KOPT-K1 (cell line): Measurements from ENCODE around the gene ARVCF.

ENCODE experiments used
- H3K27ac ChIP-seq: fragments of 200-600 bp; sonication (generic); 2 replicates; pipeline ENCODE4 v1.5.1; 2016; ENCODE audit warnings: antibody characterized with exemption, mild to moderate bottlenecking, low read depth, low read length; ENCODE audit not compliant: poor library complexity, severe bottlenecking
- H3K36me3 ChIP-seq: fragments of 200-600 bp; sonication (generic); 2 replicates; pipeline ENCODE4 v1.5.1; 2017; ENCODE audit warnings: antibody characterized with exemption, mild to moderate bottlenecking, low read length, moderate library complexity; ENCODE audit not compliant: insufficient read depth
- H3K9me3 ChIP-seq: fragments of 200-600 bp; sonication (generic); 2 replicates; pipeline ENCODE4 v1.5.1; 2017; ENCODE audit warnings: antibody characterized with exemption, low read length, mild to moderate bottlenecking; ENCODE audit not compliant: insufficient read depth, poor library complexity, severe bottlenecking

Gene ARVCF

DNA sequence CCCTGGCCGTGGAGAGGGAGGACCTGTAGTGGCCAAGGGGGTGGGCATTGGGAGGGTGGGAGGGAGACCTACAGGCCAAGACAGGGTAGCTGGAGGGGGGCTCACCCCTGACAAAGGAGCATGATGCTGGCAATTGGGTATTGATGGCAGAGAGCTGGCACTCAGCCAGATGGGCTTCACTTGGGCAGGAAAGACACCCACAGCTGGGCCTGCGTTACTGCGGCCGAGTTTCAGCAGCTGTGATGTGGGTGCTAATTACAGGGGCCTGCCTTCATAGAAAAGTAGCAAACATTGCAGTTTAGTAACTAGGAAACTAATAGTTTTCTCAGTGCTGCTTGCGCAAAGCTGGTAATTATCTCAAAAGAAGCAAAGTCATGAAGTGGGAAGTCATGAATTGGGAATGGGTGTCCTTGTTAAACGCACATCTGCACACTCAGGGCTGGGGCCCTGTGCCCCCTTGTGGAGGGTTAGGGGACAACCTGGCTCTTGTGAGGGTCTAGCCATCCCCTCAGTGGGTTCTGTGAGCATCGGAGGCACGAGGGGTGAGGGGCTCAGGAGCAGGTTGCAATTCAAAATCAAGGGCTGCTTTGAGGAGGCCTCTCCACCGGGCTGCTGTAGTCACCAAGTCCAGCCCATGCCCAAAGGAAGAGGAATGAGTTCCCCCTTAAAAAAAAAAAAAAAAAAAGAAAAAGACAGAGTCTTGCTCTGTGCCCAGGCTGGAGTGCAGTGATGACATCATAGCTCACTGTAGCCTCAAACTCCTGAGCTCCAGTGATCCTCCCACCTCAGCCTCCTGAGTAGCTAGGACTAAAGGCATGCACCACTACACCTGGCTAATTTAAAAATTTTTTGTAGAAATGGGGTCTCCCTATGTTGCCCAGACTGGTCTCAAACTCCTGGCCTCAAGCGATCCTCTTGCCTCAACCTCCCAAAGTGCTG lies 50.6 kb downstream of the ARVCF start:
- no peaks in the 10 kb centered on the region for H3K9me3 ChIP-seq
- H3K36me3 ChIP-seq = peaks cover 83% of the 10 kb centered on the region
- H3K27ac ChIP-seq = no peak overlapping the region

DNA sequence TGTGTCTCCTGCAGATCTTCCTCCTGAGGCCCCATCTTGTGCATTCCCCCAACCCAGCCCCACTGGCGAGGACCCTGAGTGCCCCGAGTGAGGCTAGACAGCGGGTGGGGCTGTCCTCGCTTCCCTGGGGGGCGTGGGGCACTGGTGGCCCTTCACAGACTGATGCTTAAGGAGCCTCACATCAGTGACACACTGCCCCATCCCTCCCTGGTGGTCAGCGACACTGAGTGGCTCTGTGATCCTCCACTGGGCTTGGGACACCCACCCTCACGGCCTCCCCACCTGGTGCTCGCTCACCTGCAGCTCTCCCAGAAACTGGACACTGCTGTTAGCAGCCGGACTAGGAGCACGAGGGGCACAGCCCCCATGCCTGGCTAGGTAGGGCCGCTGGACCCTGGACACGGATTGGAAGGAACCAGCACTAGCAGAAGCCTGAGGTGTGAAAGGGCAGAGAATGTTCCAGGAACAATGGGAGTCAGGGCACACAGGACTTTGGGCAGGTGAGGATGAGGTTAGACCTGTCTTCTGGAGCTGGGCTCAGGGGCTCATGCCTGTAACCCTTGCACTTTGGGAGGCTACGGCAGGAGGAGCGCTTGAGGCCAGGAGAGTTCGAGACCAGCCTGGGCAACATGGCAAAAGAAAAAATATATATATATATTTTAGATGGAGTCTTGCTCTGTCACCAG lies 51.8 kb downstream of the ARVCF start:
- Histone ChIP-seq H3K36me3 (peaks cover 81% of the 10 kb centered on the region), H3K27ac (no peak overlapping the region), H3K9me3 (no peaks in the 10 kb centered on the region)

DNA sequence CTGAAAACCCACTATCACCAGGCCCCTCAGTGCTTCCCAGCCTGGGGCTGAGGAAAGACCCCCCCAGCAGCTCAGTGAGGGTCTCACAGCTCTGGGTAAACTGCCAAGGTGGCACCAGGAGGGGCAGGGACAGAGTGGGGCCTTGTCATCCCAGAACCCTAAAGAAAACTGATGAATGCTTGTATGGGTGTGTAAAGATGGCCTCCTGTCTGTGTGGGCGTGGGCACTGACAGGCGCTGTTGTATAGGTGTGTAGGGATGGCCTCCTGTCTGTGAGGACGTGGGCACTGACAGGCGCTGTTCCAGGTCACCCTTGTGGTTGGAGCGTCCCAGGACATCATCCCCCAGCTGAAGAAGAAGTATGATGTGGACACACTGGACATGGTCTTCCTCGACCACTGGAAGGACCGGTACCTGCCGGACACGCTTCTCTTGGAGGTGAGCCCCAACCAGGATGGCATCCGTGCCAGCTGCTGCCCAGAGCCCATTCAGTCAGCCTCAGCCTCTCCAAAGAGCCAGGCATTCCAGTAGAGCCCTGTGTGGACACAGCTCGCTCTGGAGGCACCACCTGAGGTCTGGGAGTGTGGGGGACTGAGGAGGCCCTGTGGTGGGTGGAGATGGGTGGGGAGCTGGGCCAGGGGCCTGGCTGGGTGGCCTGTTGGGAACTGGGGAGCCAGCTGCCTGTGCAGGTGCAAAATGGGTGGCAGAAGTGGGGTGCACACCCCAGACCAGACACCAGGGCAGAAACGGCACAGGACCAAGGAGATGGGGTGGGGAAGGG lies 52.6 kb downstream of the ARVCF start:
- Histone ChIP-seq H3K36me3 (peaks cover 75% of the 10 kb centered on the region), H3K27ac (no peak overlapping the region), H3K9me3 (no peaks in the 10 kb centered on the region)

DNA sequence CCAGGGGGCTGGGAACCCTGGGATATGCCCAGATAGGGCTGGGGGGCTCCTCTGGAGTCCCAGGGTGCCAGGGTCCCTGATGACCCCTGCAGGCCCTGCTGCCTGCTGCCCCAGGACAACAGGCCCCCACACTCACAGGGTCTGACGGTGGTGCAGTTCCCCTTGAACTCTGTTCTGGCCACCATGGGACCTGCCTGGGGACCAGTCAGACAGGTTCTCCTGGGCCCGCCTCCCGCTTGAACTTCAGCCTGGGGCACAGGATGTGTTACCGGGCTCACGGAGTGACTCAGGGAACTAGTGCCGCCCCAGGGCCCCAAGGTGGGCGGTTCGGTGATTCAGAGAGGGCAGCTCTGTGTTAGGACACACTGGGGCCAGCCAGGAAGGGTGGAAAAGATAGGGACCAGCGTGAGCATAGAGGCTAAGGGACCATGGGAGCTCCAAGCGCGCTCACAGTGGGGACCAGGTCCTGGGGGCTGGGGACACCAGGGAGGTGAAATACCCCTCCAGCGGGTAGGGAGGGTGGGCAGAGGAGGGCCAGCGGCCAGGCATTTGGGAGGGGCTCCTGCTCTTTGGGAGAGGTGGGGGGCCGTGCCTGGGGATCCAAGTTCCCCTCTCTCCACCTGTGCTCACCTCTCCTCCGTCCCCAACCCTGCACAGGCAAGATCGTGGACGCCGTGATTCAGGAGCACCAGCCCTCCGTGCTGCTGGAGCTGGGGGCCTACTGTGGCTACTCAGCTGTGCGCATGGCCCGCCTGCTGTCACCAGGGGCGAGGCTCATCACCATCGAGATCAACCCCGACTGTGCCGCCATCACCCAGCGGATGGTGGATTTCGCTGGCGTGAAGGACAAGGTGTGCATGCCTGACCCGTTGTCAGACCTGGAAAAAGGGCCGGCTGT lies 53.5 kb downstream of the ARVCF start:
- H3K27ac ChIP-seq = peak overlapping the region; percentile 31

DNA sequence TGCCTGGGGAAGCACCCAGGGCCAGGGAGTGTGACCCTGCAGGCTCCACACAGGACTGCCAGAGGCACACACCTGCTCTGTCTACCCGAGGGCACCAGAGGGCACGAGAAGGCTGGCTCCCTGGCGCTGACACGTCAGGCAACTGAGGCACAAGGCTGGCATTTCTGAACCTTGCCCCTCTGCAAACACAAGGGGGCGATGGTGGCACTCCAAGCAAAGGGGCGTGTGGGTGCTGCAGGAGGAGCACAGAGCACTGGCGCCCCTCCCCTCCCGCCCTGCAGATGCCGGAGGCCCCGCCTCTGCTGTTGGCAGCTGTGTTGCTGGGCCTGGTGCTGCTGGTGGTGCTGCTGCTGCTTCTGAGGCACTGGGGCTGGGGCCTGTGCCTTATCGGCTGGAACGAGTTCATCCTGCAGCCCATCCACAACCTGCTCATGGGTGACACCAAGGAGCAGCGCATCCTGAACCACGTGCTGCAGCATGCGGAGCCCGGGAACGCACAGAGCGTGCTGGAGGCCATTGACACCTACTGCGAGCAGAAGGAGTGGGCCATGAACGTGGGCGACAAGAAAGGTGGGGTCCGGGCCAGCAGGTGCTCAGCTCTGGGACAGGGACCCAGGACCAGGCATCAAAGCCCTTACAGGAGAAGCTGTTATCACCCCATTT lies 54.2 kb downstream of the ARVCF start:
- Histone ChIP-seq H3K27ac (peak overlapping the region; percentile 31), H3K9me3 (no peaks in the 10 kb centered on the region), H3K36me3 (peaks cover 73% of the 10 kb centered on the region)

More for the DNA sequence above, 53.5 kb downstream of the ARVCF start:
- Histone ChIP-seq H3K36me3 (peaks cover 75% of the 10 kb centered on the region), H3K9me3 (no peaks in the 10 kb centered on the region)

DNA sequence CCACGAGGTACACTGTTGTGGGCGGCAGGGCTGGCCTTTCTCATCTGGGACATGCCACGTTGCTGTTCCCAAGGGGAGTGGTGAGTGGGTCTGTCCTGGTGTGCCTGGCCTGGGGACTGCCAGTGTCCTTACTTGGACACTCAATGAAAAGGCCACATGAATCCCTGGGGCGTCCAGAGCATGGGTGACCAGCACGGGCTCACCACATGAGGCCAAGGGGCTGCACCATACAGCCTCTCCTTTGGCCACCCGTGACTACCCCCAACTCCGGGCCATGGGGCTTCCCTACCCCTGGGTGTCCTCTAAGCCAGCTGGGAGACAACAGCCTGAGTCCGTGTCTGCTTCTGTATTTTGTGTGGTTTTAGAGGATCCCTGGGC lies 54.8 kb downstream of the ARVCF start:
- Histone ChIP-seq H3K27ac (no peak overlapping the region), H3K9me3 (no peaks in the 10 kb centered on the region), H3K36me3 (peaks cover 70% of the 10 kb centered on the region)

DNA sequence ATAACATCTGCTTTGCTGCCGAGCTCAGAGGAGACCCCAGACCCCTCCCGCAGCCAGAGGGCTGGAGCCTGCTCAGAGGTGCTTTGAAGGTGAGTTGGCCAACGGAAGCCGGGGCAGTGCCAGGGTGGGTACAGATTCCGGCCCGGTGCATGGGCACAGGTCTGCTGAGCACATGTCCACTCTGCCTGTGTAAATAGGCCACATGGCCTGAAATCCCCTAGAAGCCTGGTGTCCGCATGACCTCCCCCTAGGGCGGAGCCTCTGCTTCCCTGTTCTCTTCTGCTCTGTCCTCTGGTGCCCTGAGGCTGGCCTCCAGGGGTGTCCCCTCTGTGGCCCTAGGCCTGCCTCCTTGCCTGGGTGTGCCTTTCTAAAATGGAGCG lies 55.4 kb downstream of the ARVCF start:
- peaks cover 63% of the 10 kb centered on the region for H3K36me3 ChIP-seq
- H3K27ac ChIP-seq = no peak overlapping the region

DNA sequence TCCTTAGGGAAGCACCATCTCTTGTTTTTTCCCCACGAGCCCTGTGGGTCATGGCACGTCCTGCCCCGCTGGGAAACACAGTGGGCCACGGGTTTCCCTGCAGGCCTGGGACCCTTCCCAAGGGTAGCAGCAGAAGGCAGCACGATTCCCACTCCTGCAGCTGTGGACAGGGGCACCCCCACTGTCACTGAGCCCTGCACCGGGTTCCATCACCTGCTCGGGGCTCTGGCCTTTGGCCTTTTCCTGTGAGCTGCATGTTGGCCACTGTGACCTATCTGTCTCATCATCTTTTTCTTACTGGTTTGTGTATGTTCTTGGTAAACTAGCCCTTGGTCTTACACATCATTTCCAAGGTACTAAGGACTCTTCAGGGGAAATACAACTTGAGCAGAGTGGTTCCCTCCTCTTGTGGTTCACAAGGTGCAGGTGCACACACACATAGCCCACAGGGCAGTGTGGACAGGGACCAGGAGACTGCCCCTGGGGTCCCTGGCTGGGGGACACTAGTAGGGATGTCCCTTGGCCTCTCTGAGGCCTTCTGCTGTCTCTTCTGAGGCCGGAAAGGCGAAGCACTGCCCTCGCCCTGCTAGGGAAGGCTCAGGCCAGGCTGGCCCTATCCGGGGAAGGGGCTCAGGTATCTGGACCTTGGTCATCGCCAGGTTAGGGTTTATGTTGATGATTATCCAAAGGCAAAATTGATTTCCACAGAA lies 56.0 kb downstream of the ARVCF start:
- H3K27ac ChIP-seq = no peak overlapping the region
- peaks cover 58% of the 10 kb centered on the region for H3K36me3 ChIP-seq

More for the DNA sequence above, 55.4 kb downstream of the ARVCF start:
- H3K9me3 ChIP-seq = no peaks in the 10 kb centered on the region

DNA sequence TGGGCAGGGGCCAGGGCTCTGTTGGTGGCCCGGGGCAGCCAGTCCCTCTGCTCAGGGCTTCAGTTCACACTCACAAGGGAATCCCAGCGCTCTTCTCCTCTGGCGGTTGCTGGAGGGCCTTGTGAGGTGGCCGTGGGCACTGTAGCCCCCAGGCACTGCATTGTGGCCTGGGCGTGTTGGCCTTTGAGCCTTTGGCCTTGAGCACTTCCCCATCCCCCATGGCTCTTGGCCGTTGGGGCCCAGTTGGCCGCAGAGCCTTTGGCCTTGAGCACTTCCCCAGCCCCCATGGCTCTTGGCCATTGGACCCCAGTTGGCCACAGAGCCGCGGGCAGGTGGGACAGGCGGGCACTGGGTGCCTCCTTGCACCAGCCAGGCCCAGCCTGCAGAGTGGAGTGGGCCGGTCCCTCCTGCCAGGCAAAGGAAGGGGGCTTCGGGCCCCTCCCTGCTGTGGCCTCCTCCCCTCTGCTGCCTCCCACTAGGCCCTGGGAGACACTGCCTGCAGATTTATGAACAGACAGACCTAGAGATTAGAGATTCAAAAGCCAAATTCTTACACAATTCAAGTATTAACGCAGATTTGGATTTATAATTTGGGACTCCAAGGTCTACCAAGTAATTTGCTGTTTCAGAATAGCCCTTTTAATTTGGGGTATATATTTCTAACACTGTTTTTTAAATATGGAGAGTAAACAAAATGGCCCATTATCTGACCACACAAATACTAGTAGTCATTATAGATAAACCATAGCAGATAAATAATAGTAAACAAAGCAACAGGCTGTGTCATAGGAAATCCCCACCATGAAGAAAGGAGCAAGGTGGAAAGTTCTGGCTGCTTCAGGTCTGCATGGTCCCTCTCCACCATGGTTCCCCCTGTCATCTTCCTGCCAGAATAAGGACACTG lies 56.8 kb downstream of the ARVCF start:
- Histone ChIP-seq H3K36me3 (peaks cover 61% of the 10 kb centered on the region), H3K27ac (no peak overlapping the region), H3K9me3 (no peaks in the 10 kb centered on the region)

More for the DNA sequence above, 56.0 kb downstream of the ARVCF start:
- H3K9me3 ChIP-seq = no peaks in the 10 kb centered on the region

DNA sequence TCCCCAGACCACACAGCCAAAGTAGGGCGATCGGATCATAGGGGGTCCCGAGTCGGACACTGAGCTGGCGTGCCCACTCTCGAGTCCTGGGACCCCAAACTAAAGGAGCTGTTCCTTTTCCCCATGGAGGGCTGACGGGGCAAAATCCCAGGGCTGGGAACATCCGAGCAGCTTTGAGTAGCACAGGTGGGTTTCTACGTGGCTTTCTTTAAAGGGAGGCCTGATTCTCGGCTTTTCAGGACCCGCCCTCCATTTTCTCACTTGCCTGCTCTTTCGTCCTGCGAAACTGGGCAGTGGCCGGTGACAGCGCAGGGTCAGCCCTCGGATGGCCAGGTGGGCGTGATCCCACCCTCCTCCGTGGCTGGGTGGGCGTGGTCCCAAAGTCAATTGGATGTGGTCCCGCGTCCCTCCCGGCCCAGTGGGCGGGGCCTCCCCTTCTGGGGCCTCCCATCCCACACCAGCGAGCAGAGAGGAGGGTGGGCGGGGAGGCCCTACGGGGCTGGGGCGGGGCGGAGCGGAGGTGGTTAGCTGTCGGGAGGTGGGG lies 57.5 kb downstream of the ARVCF start:
- H3K9me3 ChIP-seq = no peaks in the 10 kb centered on the region
- no peak overlapping the region for H3K27ac ChIP-seq
- peaks cover 60% of the 10 kb centered on the region for H3K36me3 ChIP-seq

DNA sequence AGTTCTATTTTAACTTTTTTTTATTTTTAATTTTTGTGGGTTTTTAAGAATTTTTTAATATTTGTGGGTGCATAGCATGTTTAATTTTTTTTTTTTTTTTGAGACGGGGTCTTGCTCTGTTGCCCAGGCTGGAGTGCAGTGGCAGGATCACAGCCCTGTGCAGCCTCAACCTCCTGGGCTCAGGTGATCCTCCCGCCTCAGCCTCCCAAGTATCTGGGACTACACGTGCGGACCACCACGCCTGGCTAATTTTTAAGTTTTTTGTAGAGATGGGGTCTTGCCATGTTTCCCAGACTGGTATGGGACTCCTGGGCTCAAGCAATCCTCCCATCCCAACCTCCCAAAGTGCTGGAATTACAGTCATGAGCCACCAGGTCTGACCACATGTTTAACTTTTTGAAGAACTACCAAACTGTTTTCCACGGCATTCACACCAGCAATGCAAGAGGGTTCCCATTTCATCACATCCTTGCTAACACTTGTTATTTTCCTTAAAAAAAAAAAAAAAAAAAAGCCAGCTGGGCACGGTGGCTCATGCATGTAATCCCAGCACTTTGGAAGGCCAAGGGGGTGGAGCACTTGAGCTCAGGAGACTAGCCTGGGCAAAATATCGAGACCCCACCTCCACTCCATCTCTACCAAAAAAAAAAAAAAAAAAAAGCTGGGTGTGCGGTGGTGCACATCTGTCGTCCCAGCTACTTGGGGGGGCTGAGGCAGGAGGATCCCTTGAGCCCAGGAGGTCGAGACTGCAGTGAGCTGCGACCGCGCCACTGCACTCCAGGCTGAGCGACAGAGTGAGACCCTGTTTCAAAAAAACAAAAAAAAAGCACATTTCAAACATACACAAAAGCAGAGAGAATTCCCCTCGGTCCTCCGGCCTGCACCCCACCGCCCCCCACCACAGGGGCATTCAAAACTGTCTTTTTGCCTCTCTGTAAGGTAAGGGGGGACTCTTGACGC lies 58.3 kb downstream of the ARVCF start:
- Histone ChIP-seq H3K27ac (no peak overlapping the region), H3K9me3 (no peaks in the 10 kb centered on the region), H3K36me3 (peaks cover 54% of the 10 kb centered on the region)
